ENCODE data around the gene SNUPN. TPM values are rescaled to one million over a fixed set of nuclear protein-coding genes. Genes with fewer than 3 reads are reported as not detected.
A peak's percentile ranks its signal among the peaks of the same experiment; 100 is the strongest.

Gene SNUPN
- total and polyA plus RNA-seq, 2 donors (not counting 1 experiment from before 2014, with no cell fraction given) = 10.5 to 23.5 TPM

DNA sequence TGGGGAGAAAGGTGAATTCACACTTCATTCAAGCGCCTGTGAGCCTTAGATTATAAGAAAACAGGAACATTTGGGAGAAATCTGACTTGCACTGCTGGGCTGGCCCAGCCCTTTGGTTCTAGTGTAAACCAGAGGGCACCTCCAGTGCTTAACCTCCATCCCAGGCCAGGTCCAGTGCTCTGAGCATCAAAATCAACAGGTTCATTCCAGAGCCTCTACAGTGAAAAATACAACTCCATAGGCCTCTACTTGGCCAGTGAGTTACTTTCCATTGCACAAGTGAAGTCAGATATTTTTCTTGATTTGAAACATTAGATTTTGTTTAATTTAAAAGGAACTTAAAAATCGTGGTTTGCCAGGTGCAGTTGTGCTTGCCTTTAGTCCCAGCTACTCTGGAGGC is 3.0 kb downstream of the SNUPN start:
- no peaks in the 10 kb centered on the region for H4K20me1 ChIP-seq (ENCODE audit: control insufficient read depth, insufficient read depth, low read length, poor library complexity, severe bottlenecking)
- 80% methylated on average over 2 of the region's 2 CpGs for WGBS (ENCODE audit: insufficient coverage)
- H3K27ac Mint-ChIP-seq = no peak overlapping the region
- no peak for TF ChIP-seq EZH2 (IDR thresholded peaks at IDR 0.05; ENCODE audit: borderline replicate concordance, insufficient read depth, low read depth, low read length, poor library complexity, severe bottlenecking)
- TF ChIP-seq, protein P1, sequence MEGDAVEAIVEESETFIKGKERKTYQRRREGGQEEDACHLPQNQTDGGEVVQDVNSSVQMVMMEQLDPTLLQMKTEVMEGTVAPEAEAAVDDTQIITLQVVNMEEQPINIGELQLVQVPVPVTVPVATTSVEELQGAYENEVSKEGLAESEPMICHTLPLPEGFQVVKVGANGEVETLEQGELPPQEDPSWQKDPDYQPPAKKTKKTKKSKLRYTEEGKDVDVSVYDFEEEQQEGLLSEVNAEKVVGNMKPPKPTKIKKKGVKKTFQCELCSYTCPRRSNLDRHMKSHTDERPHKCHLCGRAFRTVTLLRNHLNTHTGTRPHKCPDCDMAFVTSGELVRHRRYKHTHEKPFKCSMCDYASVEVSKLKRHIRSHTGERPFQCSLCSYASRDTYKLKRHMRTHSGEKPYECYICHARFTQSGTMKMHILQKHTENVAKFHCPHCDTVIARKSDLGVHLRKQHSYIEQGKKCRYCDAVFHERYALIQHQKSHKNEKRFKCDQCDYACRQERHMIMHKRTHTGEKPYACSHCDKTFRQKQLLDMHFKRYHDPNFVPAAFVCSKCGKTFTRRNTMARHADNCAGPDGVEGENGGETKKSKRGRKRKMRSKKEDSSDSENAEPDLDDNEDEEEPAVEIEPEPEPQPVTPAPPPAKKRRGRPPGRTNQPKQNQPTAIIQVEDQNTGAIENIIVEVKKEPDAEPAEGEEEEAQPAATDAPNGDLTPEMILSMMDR (IDR thresholded peaks at IDR 0.05) = no peak
- CTCF ChIA-PET = interaction anchor here (1.9 kb wide), 1 partner anchor 17 kb away, joined by 4 read pairs; no protein-coding TSS in a partner anchor
- H3K4me1 Mint-ChIP-seq = peaks cover 16% of the 10 kb centered on the region
- peaks cover 7 to 16% of the 10 kb centered on the region in 2 donors for H3K4me1 ChIP-seq (ENCODE audit: control insufficient read depth in 2 of 2, insufficient read depth in 2 of 2, low read length in 2 of 2)
- H3K27ac ChIP-seq (ENCODE audit: low read length in 2 of 2) = no peak overlapping the region
- H3K27me3 ChIP-seq (replicated peaks in 1 of 4; ENCODE audit: control extremely low read depth in 1 of 4, control insufficient read depth in 3 of 4, insufficient read depth in 4 of 4, low read length in 3 of 4) = no peaks in the 10 kb centered on the region
- ATAC-seq (ENCODE audit: low read depth) (no peak), DNase-seq (no peak)
- H3K4me2 ChIP-seq (replicated peaks; ENCODE audit: low read depth, low read length, poor library complexity, severe bottlenecking) = no peak overlapping the region
- no peaks in the 10 kb centered on the region for H3K9me3 Mint-ChIP-seq (ENCODE audit: insufficient read depth)
- intact Hi-C loops (cut with micrococcal nuclease) = no loop called here
- no peaks in the 10 kb centered on the region for H3K27me3 Mint-ChIP-seq
- no peak overlapping the region for H3K9ac ChIP-seq (ENCODE audit: low read length)
- H2AFZ ChIP-seq (ENCODE audit: insufficient read depth, low read depth, low read length, poor library complexity, severe bottlenecking) = no peak overlapping the region
- H3K4me3 Mint-ChIP-seq = no peak overlapping the region
- POLR2A ChIA-PET = no interaction called here
- H3K4me3 ChIP-seq (ENCODE audit: control extremely low read depth in 1 of 5, extremely low read depth in 1 of 5, insufficient read depth in 1 of 5, low read depth in 2 of 5, low read length in 4 of 5) = no peak overlapping the region
- H3K79me2 ChIP-seq (ENCODE audit: control insufficient read depth, insufficient read depth, low read length) = no peaks in the 10 kb centered on the region
- peaks cover 0 to 17% of the 10 kb centered on the region in 2 experiments for H3K36me3 ChIP-seq (replicated peaks in 1 of 2; ENCODE audit: control extremely low read depth in 1 of 2, control insufficient read depth in 1 of 2, extremely low read depth in 1 of 2, insufficient read depth in 2 of 2, low read length in 1 of 2)
- no peaks in the 10 kb centered on the region for H3K9me3 ChIP-seq (ENCODE audit: control extremely low read depth in 1 of 3, control insufficient read depth in 2 of 3, insufficient read depth in 1 of 3, low read length in 2 of 3)

DNA sequence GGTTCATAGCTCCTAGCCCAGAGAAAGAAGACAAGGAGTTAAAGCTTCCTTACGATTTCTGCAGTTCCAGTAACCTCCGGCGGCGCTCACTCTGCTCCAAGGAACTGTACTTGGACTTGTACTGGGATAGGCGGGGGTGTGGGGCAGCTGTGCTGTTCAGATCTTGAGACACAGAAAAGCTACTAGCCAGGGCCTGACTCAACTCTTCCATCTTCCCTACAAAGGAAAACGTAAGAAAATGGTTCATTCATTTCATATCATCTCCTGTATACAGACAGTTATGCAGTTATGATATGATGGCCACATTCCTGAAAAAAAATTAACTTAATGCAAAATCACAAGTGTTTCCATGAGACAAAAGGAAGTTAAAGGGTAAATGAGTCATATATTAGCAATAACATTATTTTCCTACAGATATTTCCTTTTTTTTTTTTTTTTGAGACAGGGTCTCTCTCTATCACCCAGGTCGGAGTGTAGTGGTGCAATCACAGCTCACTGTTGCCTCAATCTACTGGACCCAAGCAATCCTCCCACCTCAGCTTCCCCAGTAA is 4.6 kb downstream of the SNUPN start:
- no peak overlapping the region for H3K4me3 Mint-ChIP-seq
- Histone ChIP-seq H3K4me2 (replicated peaks; ENCODE audit: low read depth, low read length, poor library complexity, severe bottlenecking) (no peak overlapping the region), H3K4me1 (ENCODE audit: control insufficient read depth in 2 of 2, insufficient read depth in 2 of 2, low read length in 2 of 2) (peaks cover under 1 to 8% of the 10 kb centered on the region in 2 donors), H3K36me3 (replicated peaks in 1 of 2; ENCODE audit: control extremely low read depth in 1 of 2, control insufficient read depth in 1 of 2, extremely low read depth in 1 of 2, insufficient read depth in 2 of 2, low read length in 1 of 2) (peaks cover 0 to 30% of the 10 kb centered on the region in 2 experiments), H3K79me2 (ENCODE audit: control insufficient read depth, insufficient read depth, low read length) (no peaks in the 10 kb centered on the region), H2AFZ (ENCODE audit: insufficient read depth, low read depth, low read length, poor library complexity, severe bottlenecking) (no peak overlapping the region), H3K27me3 (replicated peaks in 1 of 4; ENCODE audit: control extremely low read depth in 1 of 4, control insufficient read depth in 3 of 4, insufficient read depth in 4 of 4, low read length in 3 of 4) (no peaks in the 10 kb centered on the region), H3K27ac (ENCODE audit: low read length in 2 of 2) (no peak overlapping the region), H3K9me3 (ENCODE audit: control extremely low read depth in 1 of 3, control insufficient read depth in 2 of 3, insufficient read depth in 1 of 3, low read length in 2 of 3) (no peaks in the 10 kb centered on the region), H3K9ac (ENCODE audit: low read length) (no peak overlapping the region), H4K20me1 (ENCODE audit: control insufficient read depth, insufficient read depth, low read length, poor library complexity, severe bottlenecking) (no peaks in the 10 kb centered on the region), H3K4me3 (ENCODE audit: control extremely low read depth in 1 of 5, extremely low read depth in 1 of 5, insufficient read depth in 1 of 5, low read depth in 2 of 5, low read length in 4 of 5) (no peak overlapping the region)
- no peaks in the 10 kb centered on the region for H3K9me3 Mint-ChIP-seq (ENCODE audit: insufficient read depth)
- H3K27me3 Mint-ChIP-seq = no peaks in the 10 kb centered on the region
- H3K4me1 Mint-ChIP-seq = peaks cover 13% of the 10 kb centered on the region
- no peak for DNase-seq
- no peak for TF ChIP-seq EZH2 (IDR thresholded peaks at IDR 0.05; ENCODE audit: borderline replicate concordance, insufficient read depth, low read depth, low read length, poor library complexity, severe bottlenecking)
- TF ChIP-seq, protein P1 (IDR thresholded peaks at IDR 0.05) = no peak
- intact Hi-C loops (cut with micrococcal nuclease) = no loop called here
- 58% methylated on average over 5 of the region's 7 CpGs for WGBS (ENCODE audit: insufficient coverage)
- peak overlapping the region; percentile 10 for H3K27ac Mint-ChIP-seq
- POLR2A ChIA-PET = no interaction called here
- no peak for ATAC-seq (ENCODE audit: low read depth)
- CTCF ChIA-PET = interaction anchor here (0.8 kb wide), 1 partner anchor 112 kb away, joined by 3 read pairs; no protein-coding TSS in a partner anchor
